Renal cortex interstitium (tissue), 3 donors: Measurements from ENCODE around the gene CRCP. TPM values are rescaled to one million over a fixed set of nuclear protein-coding genes. Genes with fewer than 3 reads are reported as not detected.

Experiments used
- polyA plus RNA-seq, 3 donors: library from polyadenylated mRNA; unstranded; fragments of 120-200 nt; gene quantifications; one replicate each; pipeline ENCODE4 v1.2.1, GENCODE V29; 2013; ENCODE audit not compliant: insufficient read length in 3 of 3

CRCP gene
- polyA plus RNA-seq, 3 donors = 28.5 to 32.8 (median 28.9) TPM

Other genes with a start within 250 kb of the CRCP start
- 10 to 100 TPM; 28.4 to 33.7 (median 29.8) TPM for gene VKORC1L1, start 241.8 kb upstream of the CRCP start, polyA plus RNA-seq
- gene GUSB, start 132.6 kb upstream of the CRCP start, polyA plus RNA-seq = 10 to 100 TPM; 75.3 to 81.7 (median 77.7) TPM
- gene ASL, start 39.0 kb upstream of the CRCP start, polyA plus RNA-seq = 10 to 100 TPM; 29.6 to 44.1 (median 32.3) TPM
- gene TPST1, start 90.5 kb downstream of the CRCP start, polyA plus RNA-seq = 10 to 100 TPM; 40.8 to 43.6 (median 41.8) TPM